D721Med (cell line): Measurements from ENCODE around the gene APOBEC3G.
"Not testable (repeated sequence)": the region's sequence is repeated elsewhere in the genome, so short reads cannot be mapped to it uniquely, and the experiment has no call there.

Experiments
- DNase-seq: peaks from one replicate; pipeline ENCODE4 v3.0.0; 2011; ENCODE audit warnings: low spot score; ENCODE audit not compliant: insufficient read length
- FAIRE-seq: peaks from 2 replicates; lab custom pipeline; 2011; peaks lifted over from hg19 to GRCh38; lab: Jason Lieb, UNC
- TF ChIP-seq, protein P1 (sequence below): IDR thresholded peaks from 2 replicates; pipeline ENCODE4 v1.5.1; 2012; ENCODE audit warnings: mild to moderate bottlenecking, control low read depth; ENCODE audit not compliant: insufficient read depth; ENCODE audit errors: missing control alignments

The APOBEC3G gene

DNA sequence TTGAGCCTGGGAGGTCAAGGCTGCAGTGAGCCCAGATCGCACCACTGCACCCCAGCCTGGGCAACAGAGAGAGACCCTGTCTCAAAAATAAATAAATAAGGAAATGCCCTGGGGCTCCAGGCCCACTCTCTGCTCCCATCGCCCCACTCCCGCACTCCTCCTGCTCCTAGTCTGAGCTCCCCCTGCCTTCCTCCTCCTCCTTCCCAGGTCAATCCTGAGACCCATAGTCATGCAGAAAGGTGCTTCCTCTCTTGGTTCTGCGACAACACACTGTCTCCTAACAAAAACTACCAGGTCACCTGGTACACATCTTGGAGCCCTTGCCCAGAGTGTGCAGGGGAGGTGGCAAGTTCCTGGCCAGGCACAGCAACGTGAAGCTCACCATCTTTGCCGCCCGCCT, 6.9 kb upstream of the APOBEC3G start:
- TF ChIP-seq, protein P1, sequence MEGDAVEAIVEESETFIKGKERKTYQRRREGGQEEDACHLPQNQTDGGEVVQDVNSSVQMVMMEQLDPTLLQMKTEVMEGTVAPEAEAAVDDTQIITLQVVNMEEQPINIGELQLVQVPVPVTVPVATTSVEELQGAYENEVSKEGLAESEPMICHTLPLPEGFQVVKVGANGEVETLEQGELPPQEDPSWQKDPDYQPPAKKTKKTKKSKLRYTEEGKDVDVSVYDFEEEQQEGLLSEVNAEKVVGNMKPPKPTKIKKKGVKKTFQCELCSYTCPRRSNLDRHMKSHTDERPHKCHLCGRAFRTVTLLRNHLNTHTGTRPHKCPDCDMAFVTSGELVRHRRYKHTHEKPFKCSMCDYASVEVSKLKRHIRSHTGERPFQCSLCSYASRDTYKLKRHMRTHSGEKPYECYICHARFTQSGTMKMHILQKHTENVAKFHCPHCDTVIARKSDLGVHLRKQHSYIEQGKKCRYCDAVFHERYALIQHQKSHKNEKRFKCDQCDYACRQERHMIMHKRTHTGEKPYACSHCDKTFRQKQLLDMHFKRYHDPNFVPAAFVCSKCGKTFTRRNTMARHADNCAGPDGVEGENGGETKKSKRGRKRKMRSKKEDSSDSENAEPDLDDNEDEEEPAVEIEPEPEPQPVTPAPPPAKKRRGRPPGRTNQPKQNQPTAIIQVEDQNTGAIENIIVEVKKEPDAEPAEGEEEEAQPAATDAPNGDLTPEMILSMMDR = no peak
- DNase-seq (no peak), FAIRE-seq (no peak)

DNA sequence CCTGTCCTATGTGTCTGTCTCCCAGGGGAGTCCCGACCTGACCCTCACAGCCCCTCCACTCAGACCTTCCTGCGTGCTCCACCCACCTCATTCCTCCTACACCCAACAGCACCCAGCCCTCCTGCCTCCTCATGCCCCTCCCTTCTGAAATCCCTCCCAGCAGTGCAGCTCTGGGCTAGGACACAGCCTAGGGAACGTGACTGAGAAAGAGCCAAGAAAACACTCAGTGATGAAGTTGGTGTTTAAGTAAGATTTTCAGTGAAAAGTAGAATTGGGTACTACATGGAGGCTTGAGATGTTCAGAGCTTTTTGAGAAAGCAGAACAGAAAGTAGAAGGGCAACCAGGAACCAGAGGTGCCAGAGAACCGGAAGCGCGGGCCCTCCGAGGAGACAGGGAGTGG, 4.5 kb upstream of the APOBEC3G start:
- DNase-seq, FAIRE-seq: not testable (repeated sequence)

DNA sequence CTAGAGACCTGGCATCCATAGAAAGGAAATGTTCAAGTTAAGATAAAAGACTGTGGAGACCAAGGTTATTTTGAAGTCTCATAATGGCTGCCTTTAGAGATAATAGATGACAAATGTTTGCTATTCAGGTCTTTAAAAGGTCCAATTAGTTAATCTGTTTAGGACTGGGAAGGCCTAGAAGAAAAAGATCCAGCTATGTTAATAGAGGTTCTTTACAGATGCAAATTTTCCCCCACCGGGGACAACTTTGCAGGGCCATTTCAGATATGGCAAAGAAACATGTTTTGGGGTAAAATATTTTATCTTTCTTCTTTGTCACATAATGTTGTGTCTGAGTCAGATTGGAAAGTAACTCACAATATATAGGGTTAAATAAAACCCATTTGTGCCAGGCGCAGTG, 3.1 kb upstream of the APOBEC3G start:
- TF ChIP-seq, protein P1 = no peak
- no peak for FAIRE-seq
- DNase-seq = no peak

DNA sequence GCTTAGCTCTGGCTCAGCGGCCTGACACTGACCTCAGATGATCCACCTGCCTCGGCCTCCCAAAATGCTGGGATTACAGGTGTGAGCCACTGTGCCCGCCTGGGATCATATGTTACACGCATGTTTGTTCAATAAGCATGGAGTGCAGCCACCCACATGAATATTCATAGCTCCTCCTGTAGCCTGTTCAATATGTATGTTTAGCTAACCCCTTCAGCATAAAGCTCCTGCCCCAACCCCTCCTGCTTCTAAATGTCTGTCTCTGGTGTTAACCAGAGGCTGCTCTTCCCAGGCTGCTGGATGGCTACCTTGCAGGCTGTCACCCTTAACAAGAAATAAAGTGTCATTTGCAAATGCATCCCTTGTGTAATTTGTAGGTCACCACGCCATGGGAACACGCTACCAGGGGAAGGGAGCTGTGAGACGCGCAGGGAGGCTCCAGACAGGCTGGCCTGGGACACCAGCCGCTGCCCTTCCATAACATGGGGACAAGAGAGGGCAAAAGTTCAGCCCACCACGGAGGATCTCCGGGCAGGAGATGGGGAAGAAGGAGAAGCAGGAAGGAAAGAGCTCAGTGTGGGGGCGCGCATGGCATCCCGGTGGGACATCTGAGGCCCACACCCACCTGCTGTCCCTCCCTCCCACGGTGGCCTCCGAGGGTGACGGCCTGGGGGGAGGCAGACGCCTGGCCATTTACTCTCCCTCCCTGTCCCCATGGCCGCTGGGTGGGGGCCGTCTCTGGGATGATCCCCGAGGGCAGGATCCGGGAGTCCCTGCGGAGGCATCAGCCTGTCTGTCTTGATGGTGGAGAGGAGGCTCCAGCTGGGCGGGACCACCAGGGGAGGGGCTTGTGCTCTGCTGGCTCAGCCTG, 685 bp upstream of the APOBEC3G start:
- DNase-seq, FAIRE-seq: not testable (repeated sequence)

DNA sequence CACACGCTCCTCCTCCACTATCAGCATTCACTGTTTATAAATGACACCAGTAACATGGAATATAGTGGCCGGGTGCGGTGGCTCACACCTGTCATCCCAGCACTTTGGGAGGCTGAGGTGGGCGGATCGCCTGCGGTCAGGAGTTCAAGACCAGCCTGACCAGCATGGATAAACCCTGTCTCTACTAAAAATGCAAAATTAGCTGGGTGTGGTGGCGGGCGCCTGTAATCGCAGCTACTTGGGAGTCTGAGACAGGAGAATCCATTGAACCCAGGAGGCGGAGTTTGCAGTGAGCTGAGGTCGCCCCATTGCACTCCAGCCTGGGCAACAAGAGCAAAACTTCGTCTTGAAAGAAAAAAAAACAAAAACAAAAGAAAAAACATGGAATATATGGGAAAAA, 837 bp downstream of the APOBEC3G start:
- DNase-seq, FAIRE-seq: not testable (repeated sequence)

DNA sequence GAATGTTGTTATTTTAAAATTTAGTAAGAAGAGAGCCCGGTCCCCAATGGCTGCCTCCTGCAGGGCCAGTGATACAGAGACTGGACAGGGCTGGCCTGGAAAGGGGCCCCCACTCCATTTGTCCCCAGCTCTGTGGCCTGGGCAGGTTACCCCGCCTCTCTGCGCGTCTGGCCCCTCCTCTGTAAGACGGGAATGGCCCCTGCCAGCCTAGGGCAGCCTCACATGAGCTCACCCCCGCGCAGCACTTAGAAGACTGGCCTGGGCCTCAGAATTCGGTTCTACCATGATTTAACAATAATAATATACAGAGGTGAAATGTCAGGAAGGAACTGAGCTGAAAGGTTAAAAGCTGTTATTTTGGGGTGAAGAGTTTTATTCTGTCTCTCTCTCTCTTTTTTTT, 1.3 kb downstream of the APOBEC3G start:
- no peak for FAIRE-seq
- TF ChIP-seq, protein P1 = no peak
- no peak for DNase-seq

DNA sequence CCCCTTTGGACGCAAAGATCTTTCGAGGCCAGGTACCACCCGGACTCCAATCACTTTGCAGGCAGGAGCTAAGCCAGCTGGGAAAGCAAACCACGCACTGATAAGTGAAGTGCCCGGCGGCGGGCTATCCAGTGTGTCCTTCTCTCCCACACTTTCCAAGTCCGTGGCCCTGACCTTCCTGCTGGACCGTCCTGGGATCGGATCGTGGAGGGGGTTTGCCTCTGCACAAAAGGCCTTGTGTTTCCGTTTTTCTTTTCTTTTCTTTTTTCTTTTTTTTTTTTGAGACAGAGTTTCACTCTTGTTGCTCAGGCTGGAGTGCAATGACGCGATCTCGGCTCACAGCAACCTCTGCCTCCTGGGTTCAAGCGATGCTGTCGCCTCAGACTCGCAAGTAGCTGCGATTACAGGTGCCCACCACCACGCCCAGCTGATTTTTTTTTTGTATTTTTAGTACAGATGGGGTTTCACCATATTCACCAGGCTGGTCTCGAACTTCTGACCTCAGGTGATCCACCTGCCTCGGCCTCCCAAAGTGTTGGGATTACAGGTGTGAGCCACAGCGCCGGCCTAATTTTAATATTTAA, 2.1 kb downstream of the APOBEC3G start:
- DNase-seq, FAIRE-seq: not testable (repeated sequence)

DNA sequence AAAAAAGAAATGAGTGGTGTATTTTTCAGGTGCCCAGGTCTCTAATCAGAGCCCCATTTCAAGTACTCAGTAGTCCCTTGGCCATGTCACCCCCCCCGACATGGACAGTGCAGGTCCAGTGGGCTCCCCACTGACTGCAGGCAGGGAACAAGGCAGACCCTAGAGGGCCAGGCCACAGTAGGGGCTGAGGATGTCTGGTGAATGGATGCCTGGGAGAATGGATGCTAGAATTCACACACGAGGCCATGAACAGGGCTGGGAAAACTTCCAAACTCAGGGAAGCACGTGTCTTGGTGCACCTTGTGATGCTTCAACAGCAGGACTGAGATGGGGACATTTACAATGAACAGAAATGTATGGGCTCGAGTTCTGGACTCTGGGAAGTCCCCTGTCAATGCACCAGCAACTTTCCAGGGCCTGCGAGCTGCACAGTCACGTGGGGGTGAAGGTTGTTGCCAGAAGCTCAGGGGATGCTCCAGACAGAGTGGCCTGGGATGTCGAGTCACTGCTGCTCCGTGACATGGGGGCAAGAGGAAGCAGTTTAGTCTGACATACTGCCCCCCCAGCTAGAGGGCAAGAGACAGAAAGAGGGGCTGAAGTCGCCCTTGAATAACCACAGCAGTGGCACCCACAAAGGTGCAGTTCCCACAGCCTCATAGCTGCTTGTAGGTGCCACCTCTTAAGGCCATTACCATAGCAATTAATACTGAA, 3.1 kb downstream of the APOBEC3G start:
- TF ChIP-seq, protein P1 = no peak
- DNase-seq = no peak
- no peak for FAIRE-seq

DNA sequence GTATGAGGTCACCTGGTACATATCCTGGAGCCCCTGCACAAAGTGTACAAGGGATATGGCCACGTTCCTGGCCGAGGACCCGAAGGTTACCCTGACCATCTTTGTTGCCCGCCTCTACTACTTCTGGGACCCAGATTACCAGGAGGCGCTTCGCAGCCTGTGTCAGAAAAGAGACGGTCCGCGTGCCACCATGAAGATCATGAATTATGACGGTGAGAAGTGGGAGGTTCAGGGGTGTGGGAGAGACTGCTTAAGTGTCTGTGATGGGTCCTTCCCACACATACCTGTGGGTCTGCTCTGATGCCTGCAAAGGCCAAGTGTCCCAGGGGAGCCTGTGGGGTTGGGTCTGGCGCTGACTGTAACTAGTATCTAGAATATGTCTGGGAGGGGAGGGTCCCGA, 3.9 kb downstream of the APOBEC3G start:
- TF ChIP-seq, protein P1 = no peak

More for the DNA sequence above, 3.9 kb downstream of the APOBEC3G start:
- DNase-seq (no peak), FAIRE-seq (no peak)
